NCI-H2227 (cell line): Measurements from ENCODE around the gene SERPINA4.
"Not testable (repeated sequence)": the region's sequence is repeated elsewhere in the genome, so short reads cannot be mapped to it uniquely, and the experiment has no call there.

Experiments used
- DNase-seq: peaks from one replicate; lab custom pipeline; 2025; ENCODE audit not compliant: unreplicated experiment; lab: John Stamatoyannopoulos, UW

The SERPINA4 gene

DNA sequence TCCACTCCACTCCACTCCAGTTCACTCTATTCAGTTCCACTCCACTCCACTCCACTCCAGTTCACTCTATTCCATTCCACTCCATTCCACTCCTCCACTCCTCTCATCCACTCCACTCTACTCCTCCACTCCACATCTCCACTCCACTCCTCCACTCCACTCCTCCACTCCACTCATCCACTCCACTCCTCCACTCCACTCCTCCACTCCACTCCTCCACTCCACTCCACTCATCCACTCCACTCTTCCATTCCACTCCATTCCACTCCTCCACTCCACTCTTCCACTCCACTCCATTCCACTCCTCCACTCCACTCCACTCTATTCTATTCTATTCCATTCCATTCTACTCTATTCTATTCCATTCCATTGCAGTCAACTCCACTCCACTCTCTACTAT is 29.8 kb downstream of the SERPINA4 start:
- DNase-seq, result no peak

DNA sequence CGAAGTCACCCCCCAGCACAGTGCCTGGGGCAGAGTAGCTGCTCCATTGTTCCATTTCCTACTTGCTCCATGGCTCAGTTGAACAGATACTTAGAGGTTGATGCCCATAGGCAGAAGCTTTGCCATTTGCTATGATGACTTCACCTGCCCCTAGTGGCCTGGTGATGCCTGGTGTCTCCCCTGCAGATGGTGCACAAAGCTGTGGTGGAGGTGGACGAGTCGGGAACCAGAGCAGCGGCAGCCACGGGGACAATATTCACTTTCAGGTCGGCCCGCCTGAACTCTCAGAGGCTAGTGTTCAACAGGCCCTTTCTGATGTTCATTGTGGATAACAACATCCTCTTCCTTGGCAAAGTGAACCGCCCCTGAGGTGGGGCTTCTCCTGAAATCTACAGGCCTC is 30.6 kb downstream of the SERPINA4 start:
- DNase-seq, result no peak

DNA sequence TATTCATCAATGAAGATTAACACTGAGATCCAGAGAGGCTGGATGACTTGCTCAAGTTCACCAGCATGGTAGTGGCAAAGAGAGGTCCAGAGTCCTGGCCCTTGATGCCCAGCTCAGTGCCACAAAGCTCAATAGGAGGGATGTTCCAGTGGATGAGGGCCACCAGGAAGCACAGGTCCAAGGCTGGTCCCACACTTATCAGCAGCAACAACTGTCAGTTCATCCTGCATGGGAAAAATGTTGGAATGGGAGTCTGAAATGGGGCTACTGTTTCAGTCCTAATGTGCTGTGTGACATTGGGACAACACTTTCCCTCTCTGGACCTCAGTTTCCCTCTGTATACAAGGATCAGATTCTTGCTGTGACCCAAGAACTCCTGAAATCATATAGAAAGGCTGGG is 31.2 kb downstream of the SERPINA4 start:
- DNase-seq, result no peak

DNA sequence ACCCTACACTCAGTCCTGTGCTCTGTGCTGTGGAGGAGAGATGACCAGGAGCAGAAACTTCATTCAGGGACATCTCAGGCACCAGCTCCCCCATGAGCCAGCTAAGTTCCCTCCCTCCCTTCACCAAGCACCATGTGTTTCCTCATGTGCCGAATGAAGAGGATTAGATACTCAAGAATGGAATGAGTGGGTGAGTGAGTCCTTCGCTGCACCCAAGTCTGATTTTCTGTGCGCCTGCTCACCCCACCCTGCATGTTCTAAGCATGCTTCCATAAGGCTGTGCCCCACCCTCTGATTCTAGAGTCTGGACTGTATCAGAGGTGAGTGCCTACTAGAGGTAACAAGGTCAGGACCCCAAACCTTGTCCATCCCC is 32.1 kb downstream of the SERPINA4 start:
- DNase-seq, result no peak

GRCh38 chr14:94593749-94594431 is 32.6 kb downstream of the SERPINA4 start:
- DNase-seq, result no peak

- DNase-seq, result no peak
These were observed 33.2 kb downstream of the SERPINA4 start for GRCh38 chr14:94594441-94594840.

DNA sequence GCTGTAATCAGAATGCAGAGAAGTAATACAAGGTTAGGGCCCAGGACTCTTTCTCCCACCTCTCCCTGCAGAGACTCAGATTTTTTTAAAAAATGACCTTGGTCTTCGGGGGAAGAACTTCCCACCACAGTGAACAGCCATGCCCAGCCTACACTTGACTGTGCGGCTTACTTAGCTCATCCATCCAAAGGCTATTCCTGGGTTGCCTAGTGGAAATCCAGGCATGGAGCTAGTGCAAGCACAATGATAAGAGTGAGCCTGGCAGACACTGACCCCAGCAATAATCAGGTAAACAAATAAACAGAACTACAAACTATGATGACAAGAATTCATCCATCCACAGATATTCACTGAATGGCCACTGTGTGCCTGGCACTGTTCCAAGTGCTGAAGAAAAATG is 34.7 kb downstream of the SERPINA4 start:
- no peak for DNase-seq

DNA sequence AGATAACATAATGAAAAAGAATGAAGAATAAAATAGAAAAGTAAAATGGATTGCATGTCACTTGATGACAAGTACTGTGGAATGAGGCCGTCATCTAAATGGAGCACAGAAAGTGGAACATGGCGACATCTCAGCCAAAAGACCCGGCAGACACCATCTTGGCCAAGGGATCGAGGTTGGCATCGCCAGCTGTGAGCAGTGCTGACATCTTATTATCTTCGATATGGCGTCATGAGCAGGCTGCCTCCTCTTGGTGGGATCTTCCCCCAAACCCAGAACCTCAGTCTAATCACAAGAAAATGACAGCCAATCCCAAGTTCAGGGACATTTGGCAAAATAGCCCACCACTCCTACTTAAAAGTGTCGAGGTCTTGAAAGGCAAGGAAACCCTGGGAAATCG is 35.1 kb downstream of the SERPINA4 start:
- DNase-seq, result no peak

DNA sequence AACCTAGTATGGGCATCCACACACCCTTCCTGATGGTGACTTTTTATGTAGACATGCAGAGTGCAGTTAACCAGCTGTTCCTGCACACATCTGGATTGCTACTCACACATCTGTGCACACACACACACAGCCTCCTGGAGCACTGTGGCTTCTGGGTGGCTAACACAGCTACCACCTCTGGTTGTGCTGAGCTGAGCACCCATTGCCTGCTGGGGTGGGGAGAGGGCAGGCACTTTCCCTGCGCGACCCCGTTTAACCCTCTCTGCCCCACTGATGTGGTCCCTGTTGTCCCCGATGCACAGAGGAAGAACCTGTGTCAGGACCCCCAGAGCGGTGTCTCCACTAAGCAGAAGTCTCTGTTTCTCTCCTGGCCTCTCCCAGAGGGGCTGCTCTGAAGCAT is 36.5 kb downstream of the SERPINA4 start:
- DNase-seq, result no peak

- no peak for DNase-seq
These were observed 37.2 kb downstream of the SERPINA4 start for GRCh38 chr14:94598506-94598815.

DNA sequence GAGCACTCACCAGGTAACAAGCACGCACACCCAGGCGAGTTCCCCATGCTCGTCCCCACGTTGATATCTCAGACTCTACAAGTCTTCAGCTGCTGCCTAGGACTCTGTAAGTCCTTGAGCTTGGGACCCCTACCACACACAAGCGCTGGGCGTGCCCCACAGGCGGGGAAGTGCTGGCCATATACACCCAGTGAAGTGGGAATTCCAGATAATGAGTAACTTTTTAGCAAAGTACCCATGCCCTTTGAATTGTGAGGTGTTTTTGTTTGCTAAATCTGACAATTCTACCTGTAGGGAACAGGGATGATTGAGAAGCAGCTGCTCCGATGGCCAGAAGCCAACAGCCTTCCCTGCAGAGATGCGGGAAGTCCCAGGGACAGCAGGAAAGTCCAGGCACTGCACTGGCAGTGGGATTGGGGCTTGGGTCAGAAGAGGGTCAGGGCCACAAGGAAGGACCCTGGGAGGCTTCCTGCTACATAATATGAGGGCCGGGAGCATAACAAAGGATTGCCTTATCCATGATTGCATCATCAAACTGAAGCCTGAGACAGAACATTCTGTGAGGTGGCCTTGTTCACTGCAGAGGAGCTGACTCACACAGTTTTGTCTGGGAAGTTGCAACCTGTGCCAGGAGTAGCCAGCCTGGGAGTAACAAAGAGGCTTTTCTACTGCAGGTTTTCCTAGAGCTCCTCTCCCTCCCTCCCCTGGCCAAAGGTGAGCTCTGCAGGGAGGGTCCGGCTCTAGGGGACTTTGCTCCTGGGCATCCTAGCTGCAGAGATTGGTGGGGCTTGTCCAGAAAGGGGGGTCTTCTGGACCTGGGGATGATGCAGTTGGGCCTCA is 37.8 kb downstream of the SERPINA4 start:
- no peak for DNase-seq

DNA sequence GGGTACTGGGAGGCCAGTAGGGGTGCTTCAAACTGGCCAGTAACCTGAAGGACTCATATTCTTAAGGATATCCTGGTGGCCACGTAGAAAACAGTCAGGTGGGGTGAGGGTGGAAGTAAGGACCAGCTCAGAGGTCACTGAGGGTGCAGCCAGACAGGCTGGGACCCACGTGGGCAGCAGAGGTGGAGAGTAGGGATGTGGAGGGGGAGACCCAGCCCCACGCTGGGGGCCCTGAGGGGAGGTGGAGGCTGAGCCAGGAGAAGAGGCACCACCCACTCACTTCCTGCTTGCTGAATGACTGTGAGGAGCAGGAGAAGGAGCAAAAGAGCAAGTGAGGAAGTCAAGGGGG is 38.4 kb downstream of the SERPINA4 start:
- DNase-seq, result no peak

- no peak for DNase-seq
These were observed 38.9 kb downstream of the SERPINA4 start for GRCh38 chr14:94600148-94600545.

GRCh38 chr14:94601884-94602391 is 40.7 kb downstream of the SERPINA4 start:
- no peak for DNase-seq

DNA sequence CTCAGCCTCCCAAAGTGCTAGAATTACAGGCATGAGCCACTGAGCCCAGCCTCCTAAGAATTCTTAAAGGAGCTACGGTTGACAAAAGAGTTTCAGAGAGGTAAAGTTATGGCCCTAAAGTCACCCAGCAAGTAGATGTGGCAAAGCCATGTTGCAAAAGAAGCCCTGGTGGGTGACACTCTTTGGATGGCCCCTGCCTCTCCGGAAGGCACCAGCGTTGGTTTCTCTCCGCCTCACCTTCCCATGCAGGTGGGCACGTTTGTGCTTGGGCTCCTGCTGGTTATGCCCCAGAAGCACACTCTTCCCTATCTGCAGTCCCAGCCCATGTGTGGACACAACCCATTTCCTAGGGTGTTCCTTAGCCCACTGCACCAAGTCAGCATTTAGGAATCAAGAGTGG is 41.5 kb downstream of the SERPINA4 start:
- DNase-seq, result no peak

- DNase-seq, result no peak
These were observed 44.1 kb downstream of the SERPINA4 start for GRCh38 chr14:94605361-94605760.

GRCh38 chr14:94608966-94609365 is 47.7 kb downstream of the SERPINA4 start:
- not testable (repeated sequence) for DNase-seq

DNA sequence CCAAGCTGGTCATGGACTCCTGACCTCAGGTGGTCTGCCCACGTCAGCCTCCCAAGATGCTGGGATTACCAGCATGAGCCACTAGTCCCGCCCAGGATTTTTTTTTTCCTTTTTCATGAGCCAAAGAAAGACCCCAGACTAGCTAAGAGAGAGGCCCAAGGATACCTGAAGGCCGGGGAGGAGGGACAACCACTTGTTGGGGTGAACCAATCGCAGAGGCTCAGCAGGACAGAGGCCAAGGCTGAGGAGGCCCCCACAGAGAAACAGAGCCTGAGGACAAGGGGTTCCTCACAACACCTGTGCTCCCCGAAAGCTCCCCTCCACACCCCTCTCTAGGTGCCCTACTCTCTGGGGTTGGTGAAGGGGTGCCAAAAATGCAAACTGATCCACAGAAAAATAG is 49.9 kb downstream of the SERPINA4 start:
- no peak for DNase-seq

DNA sequence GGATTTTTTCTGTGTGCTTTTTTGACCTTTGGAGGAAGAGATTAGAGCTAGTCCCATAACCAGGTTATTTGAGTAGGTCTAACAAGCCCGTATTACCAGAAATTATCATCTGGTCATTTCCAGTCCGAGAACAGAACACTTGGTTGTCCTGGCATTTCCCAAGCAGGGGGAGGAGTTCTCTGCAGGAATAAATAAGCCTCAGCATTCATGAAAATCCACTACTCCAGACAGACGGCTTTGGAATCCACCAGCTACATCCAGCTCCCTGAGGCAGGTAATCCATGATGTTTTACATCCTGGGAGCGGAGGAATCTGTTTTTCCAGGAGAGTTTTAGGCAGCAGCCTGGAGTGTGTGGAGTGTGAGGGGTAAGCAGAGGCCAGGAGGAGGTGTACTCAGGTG is 50.9 kb downstream of the SERPINA4 start, which contains the start of gene SERPINA3:
TSS of gene SERPINA3 (plus strand) at position 218 of the 400 bp plus-strand sequence. CDS start 2,051 bp downstream, outside the sequence.
- no peak for DNase-seq

DNA sequence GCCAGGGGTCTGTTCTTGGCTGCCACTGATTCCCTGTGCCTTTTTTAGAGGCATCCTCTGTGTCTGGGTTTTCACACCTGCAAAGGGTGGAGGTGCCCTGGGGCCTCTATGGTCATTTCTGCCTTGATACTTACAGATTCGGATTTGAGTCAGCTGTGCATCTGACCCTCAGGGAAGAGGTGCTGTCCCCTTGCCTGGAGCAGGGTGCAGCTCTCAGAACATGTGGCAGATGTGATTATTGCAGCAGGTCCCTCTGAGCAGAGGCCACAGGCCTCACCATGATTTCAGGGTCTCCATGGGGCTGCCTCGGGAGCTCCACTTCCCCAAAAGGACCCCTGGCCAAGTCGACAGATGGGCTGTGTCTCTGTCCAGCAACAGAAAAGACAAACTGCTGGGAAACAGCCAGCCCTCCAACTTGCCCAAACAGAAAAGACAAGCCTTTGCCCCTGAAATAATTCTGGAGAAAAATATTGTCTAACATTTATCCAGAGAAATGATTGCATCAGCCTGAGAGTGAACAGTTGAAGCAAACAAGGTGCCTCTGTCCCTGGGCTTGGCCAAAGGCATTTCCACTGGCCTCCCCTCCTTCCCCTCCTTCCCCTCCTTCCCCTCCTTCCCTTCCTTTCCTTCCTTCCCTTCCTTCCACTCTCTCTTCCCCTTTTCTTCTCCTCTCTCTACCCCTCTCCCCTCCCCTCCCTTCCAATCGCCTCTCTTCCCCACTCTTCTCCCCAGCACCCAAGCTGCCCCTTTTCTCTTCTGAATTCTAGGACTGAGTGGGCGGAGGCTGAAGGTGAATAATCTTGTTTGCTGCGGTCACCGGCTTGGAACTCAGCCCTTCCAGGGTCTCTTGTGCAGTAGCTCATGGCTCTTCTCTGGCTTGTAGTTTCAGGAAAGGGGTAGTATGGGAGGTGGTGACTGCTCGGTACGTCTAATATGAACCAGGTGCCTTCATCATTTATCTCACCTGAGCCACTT is 51.6 kb downstream of the SERPINA4 start:
- DNase-seq, result no peak
